Stimulated activated memory B cell treated with anti-CD40 and anti-IgM and Interleukin-4, amounts not matched to agents 10 μg/mL and 1 μg/mL and 100 μg/mL, for 72 hours (primary cell): ENCODE data around the gene NELL1.

Experiments used
- ATAC-seq: fragments of 150-1000 bp; cut with Tn5 transposase; 2 replicates; pipeline ENCODE4 v1.10.0; 2021
- H3K27ac Mint-ChIP-seq: one replicate; pipeline ENCODE4 v1.8.0; 2022; ENCODE audit warnings: mild to moderate bottlenecking, mixed read lengths
- H3K27me3 Mint-ChIP-seq: one replicate; pipeline ENCODE4 v1.8.0; 2022; ENCODE audit warnings: mixed read lengths
- H3K36me3 Mint-ChIP-seq: one replicate; pipeline ENCODE4 v1.8.0; 2022; ENCODE audit warnings: mixed read lengths
- H3K4me1 Mint-ChIP-seq: one replicate; pipeline ENCODE4 v1.8.0; 2022; ENCODE audit warnings: mixed read lengths
- H3K4me3 Mint-ChIP-seq: one replicate; pipeline ENCODE4 v1.8.0; 2022; ENCODE audit warnings: mild to moderate bottlenecking, moderate library complexity, mixed read lengths
- H3K9me3 Mint-ChIP-seq: one replicate; pipeline ENCODE4 v1.8.0; 2022; ENCODE audit warnings: mixed read lengths

NELL1 gene

GRCh38 chr11:20668844-20669819, at the start of gene NELL1:
TSS of gene NELL1 (plus strand) at chr11:20669586.
- no peak for ATAC-seq
- Mint-ChIP-seq H3K36me3 (no peaks in the 10 kb centered on the region), H3K4me1 (peaks cover 9% of the 10 kb centered on the region), H3K9me3 (no peaks in the 10 kb centered on the region), H3K27me3 (peaks cover 71% of the 10 kb centered on the region), H3K27ac (no peak within 1 kb of the TSS), H3K4me3 (no peak within 1 kb of the TSS)

GRCh38 chr11:20620988-20621387, 48.4 kb upstream of the NELL1 start:
- H3K9me3 Mint-ChIP-seq, result no peaks in the 10 kb centered on the region
- H3K36me3 Mint-ChIP-seq, result no peaks in the 10 kb centered on the region
- peaks cover 23% of the 10 kb centered on the region for H3K27me3 Mint-ChIP-seq
- H3K4me3 Mint-ChIP-seq, result no peak overlapping the region
- no peak overlapping the region for H3K27ac Mint-ChIP-seq
- H3K4me1 Mint-ChIP-seq, result no peaks in the 10 kb centered on the region
- no peak for ATAC-seq

- no peaks in the 10 kb centered on the region for H3K4me1 Mint-ChIP-seq
- no peak overlapping the region for H3K27ac Mint-ChIP-seq
- H3K9me3 Mint-ChIP-seq, result no peaks in the 10 kb centered on the region
- H3K36me3 Mint-ChIP-seq, result no peaks in the 10 kb centered on the region
- ATAC-seq, result no peak
- H3K4me3 Mint-ChIP-seq, result no peak overlapping the region
- H3K27me3 Mint-ChIP-seq, result peaks cover 26% of the 10 kb centered on the region
Measured at GRCh38 chr11:20621679-20622078, 47.7 kb upstream of the NELL1 start.

- Mint-ChIP-seq H3K9me3 (no peaks in the 10 kb centered on the region), H3K36me3 (no peaks in the 10 kb centered on the region), H3K4me1 (no peaks in the 10 kb centered on the region), H3K27me3 (peaks cover 26% of the 10 kb centered on the region), H3K27ac (no peak overlapping the region), H3K4me3 (no peak overlapping the region)
- ATAC-seq, result no peak
Measured at GRCh38 chr11:20623252-20623651, 46.1 kb upstream of the NELL1 start.

GRCh38 chr11:20626279-20626678, 43.1 kb upstream of the NELL1 start:
- peaks cover 26% of the 10 kb centered on the region for H3K27me3 Mint-ChIP-seq
- H3K4me3 Mint-ChIP-seq, result no peak overlapping the region
- no peaks in the 10 kb centered on the region for H3K36me3 Mint-ChIP-seq
- H3K9me3 Mint-ChIP-seq, result no peaks in the 10 kb centered on the region
- no peak overlapping the region for H3K27ac Mint-ChIP-seq
- H3K4me1 Mint-ChIP-seq, result no peaks in the 10 kb centered on the region
- ATAC-seq, result no peak

- no peak overlapping the region for H3K4me3 Mint-ChIP-seq
- no peak overlapping the region for H3K27ac Mint-ChIP-seq
- H3K4me1 Mint-ChIP-seq, result no peaks in the 10 kb centered on the region
- no peak for ATAC-seq
- H3K27me3 Mint-ChIP-seq, result peaks cover 26% of the 10 kb centered on the region
- no peaks in the 10 kb centered on the region for H3K9me3 Mint-ChIP-seq
- no peaks in the 10 kb centered on the region for H3K36me3 Mint-ChIP-seq
Measured at GRCh38 chr11:20627026-20627425, 42.4 kb upstream of the NELL1 start.

- no peaks in the 10 kb centered on the region for H3K4me1 Mint-ChIP-seq
Measured at GRCh38 chr11:20627701-20628100, 41.7 kb upstream of the NELL1 start.

GRCh38 chr11:20631519-20632168, 37.7 kb upstream of the NELL1 start:
- Mint-ChIP-seq H3K4me1 (no peaks in the 10 kb centered on the region), H3K9me3 (no peaks in the 10 kb centered on the region), H3K27ac (no peak overlapping the region), H3K36me3 (no peaks in the 10 kb centered on the region), H3K27me3 (peaks cover 8% of the 10 kb centered on the region), H3K4me3 (no peak overlapping the region)
- no peak for ATAC-seq

More at GRCh38 chr11:20627701-20628100, 41.7 kb upstream of the NELL1 start:
- H3K27ac Mint-ChIP-seq, result no peak overlapping the region
- no peaks in the 10 kb centered on the region for H3K9me3 Mint-ChIP-seq
- H3K4me3 Mint-ChIP-seq, result no peak overlapping the region
- ATAC-seq, result peak; percentile 37
- peaks cover 26% of the 10 kb centered on the region for H3K27me3 Mint-ChIP-seq
- H3K36me3 Mint-ChIP-seq, result no peaks in the 10 kb centered on the region

- H3K27ac Mint-ChIP-seq, result no peak overlapping the region
- no peak for ATAC-seq
- H3K27me3 Mint-ChIP-seq, result peaks cover 3% of the 10 kb centered on the region
- H3K36me3 Mint-ChIP-seq, result no peaks in the 10 kb centered on the region
- H3K4me1 Mint-ChIP-seq, result no peaks in the 10 kb centered on the region
- H3K4me3 Mint-ChIP-seq, result no peak overlapping the region
- no peaks in the 10 kb centered on the region for H3K9me3 Mint-ChIP-seq
Measured at GRCh38 chr11:20632169-20632532, 37.2 kb upstream of the NELL1 start.

- H3K27me3 Mint-ChIP-seq, result no peaks in the 10 kb centered on the region
Measured at GRCh38 chr11:20634044-20634443, 35.3 kb upstream of the NELL1 start.

GRCh38 chr11:20634781-20635180, 34.6 kb upstream of the NELL1 start:
- no peak overlapping the region for H3K27ac Mint-ChIP-seq

More at GRCh38 chr11:20634044-20634443, 35.3 kb upstream of the NELL1 start:
- no peaks in the 10 kb centered on the region for H3K9me3 Mint-ChIP-seq
- no peaks in the 10 kb centered on the region for H3K36me3 Mint-ChIP-seq
- H3K4me3 Mint-ChIP-seq, result no peak overlapping the region
- H3K27ac Mint-ChIP-seq, result no peak overlapping the region
- no peaks in the 10 kb centered on the region for H3K4me1 Mint-ChIP-seq
- no peak for ATAC-seq

GRCh38 chr11:20638074-20638473, 31.3 kb upstream of the NELL1 start:
- H3K4me1 Mint-ChIP-seq, result no peaks in the 10 kb centered on the region
- no peaks in the 10 kb centered on the region for H3K36me3 Mint-ChIP-seq
- no peak overlapping the region for H3K27ac Mint-ChIP-seq
- H3K9me3 Mint-ChIP-seq, result no peaks in the 10 kb centered on the region
- no peak overlapping the region for H3K4me3 Mint-ChIP-seq
- no peaks in the 10 kb centered on the region for H3K27me3 Mint-ChIP-seq
- ATAC-seq, result no peak

More at GRCh38 chr11:20634781-20635180, 34.6 kb upstream of the NELL1 start:
- Mint-ChIP-seq H3K36me3 (no peaks in the 10 kb centered on the region), H3K9me3 (no peaks in the 10 kb centered on the region), H3K4me1 (no peaks in the 10 kb centered on the region), H3K4me3 (no peak overlapping the region), H3K27me3 (no peaks in the 10 kb centered on the region)
- no peak for ATAC-seq

- no peaks in the 10 kb centered on the region for H3K27me3 Mint-ChIP-seq
- H3K4me3 Mint-ChIP-seq, result no peak overlapping the region
- ATAC-seq, result no peak
- H3K9me3 Mint-ChIP-seq, result no peaks in the 10 kb centered on the region
- H3K27ac Mint-ChIP-seq, result no peak overlapping the region
- H3K36me3 Mint-ChIP-seq, result no peaks in the 10 kb centered on the region
- no peaks in the 10 kb centered on the region for H3K4me1 Mint-ChIP-seq
Measured at GRCh38 chr11:20639688-20640087, 29.7 kb upstream of the NELL1 start.

- H3K9me3 Mint-ChIP-seq, result no peaks in the 10 kb centered on the region
- H3K27me3 Mint-ChIP-seq, result no peaks in the 10 kb centered on the region
- no peaks in the 10 kb centered on the region for H3K4me1 Mint-ChIP-seq
- H3K27ac Mint-ChIP-seq, result no peak overlapping the region
- ATAC-seq, result no peak
- H3K36me3 Mint-ChIP-seq, result no peaks in the 10 kb centered on the region
- no peak overlapping the region for H3K4me3 Mint-ChIP-seq
Measured at GRCh38 chr11:20640401-20640800, 29.0 kb upstream of the NELL1 start.

GRCh38 chr11:20644360-20644759, 25.0 kb upstream of the NELL1 start:
- Mint-ChIP-seq H3K4me1 (no peaks in the 10 kb centered on the region), H3K36me3 (no peaks in the 10 kb centered on the region), H3K27ac (no peak overlapping the region), H3K9me3 (no peaks in the 10 kb centered on the region), H3K27me3 (no peaks in the 10 kb centered on the region), H3K4me3 (no peak overlapping the region)
- ATAC-seq, result no peak
